ENCODE measurements around the gene C17orf50. TPM values are rescaled to one million over a fixed set of nuclear protein-coding genes. Genes with fewer than 3 reads are reported as not detected.

The C17orf50 gene
- total RNA-seq, 1 donor from 2014 or later = not detected

DNA sequence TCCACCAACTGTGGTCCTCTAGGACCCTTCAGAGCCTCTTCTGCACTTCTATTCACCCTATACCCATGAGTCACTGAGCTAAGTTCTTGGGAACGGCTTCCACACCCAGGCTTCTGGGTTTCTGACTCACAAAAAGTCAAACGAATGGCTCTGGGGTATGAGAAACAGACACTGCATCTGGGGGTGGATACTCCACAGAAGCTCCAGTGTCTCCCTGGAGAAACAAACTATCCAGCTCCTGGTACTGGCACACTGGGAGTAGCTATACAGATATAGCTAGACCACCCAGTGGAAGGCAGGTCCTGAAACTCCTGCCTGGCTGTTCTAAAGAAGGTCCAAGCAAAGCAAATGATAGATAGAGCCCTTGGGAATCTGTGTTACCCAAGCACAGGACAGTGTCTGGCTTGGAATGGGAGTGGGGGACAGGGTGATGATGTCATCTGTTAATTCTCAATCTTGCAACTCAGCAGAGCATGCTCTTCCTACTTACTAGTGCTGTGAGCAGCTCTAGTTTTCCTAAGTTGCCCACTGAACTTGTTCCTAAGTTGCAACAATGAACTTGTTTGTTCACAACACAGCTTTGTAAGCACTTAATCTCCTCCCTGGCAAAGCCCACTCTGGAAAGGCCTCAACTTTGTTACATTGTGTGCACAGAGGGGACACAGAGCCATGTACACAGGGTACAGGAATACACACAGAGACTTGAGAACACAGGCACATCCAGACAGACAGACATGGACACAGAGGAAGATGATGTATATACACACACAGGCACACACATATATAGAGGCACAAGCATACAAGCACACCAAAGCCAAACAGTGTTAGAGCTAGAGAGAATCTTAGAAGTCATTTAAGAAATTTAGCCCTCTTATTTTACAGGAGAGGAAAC is 28.0 kb downstream of the C17orf50 start:
- no peaks in the 10 kb centered on the region for H3K9me3 Mint-ChIP-seq (ENCODE audit: low read depth)

DNA sequence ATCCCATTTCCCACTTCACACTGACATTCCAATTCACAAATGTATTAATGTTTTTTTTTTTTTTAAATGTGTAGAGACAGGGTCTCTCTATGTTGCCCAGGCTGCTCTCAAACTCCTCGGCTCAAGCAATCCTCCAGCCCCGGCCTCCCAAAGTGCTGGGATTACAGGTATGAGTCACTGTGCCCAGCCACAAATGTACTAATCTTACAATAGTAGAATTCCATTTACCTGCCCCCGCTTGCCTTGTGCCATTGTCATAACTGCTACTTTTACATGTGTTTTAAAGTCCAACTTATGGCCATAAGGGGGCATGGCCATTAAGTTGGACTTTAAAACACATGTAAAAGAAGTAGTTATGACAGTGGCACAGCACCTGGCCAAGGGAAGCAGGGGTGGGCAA is 30.2 kb downstream of the C17orf50 start:
- Mint-ChIP-seq H3K4me3 (ENCODE audit: low read depth) (no peak overlapping the region), H3K36me3 (ENCODE audit: insufficient read depth) (no peaks in the 10 kb centered on the region), H3K27ac (no peak overlapping the region), H3K9me3 (ENCODE audit: low read depth) (no peaks in the 10 kb centered on the region), H3K4me1 (ENCODE audit: low read depth) (peaks cover 5% of the 10 kb centered on the region), H3K27me3 (peaks cover 65% of the 10 kb centered on the region)
- no peak for DNase-seq (ENCODE audit: low spot score, unreplicated experiment)
- TF ChIP-seq, protein P1, sequence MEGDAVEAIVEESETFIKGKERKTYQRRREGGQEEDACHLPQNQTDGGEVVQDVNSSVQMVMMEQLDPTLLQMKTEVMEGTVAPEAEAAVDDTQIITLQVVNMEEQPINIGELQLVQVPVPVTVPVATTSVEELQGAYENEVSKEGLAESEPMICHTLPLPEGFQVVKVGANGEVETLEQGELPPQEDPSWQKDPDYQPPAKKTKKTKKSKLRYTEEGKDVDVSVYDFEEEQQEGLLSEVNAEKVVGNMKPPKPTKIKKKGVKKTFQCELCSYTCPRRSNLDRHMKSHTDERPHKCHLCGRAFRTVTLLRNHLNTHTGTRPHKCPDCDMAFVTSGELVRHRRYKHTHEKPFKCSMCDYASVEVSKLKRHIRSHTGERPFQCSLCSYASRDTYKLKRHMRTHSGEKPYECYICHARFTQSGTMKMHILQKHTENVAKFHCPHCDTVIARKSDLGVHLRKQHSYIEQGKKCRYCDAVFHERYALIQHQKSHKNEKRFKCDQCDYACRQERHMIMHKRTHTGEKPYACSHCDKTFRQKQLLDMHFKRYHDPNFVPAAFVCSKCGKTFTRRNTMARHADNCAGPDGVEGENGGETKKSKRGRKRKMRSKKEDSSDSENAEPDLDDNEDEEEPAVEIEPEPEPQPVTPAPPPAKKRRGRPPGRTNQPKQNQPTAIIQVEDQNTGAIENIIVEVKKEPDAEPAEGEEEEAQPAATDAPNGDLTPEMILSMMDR (IDR thresholded peaks at IDR 0.05; ENCODE audit: unreplicated experiment) = no peak

More for the DNA sequence above, 28.0 kb downstream of the C17orf50 start:
- peaks cover 5% of the 10 kb centered on the region for H3K4me1 Mint-ChIP-seq (ENCODE audit: low read depth)
- H3K36me3 Mint-ChIP-seq (ENCODE audit: insufficient read depth) = no peaks in the 10 kb centered on the region
- TF ChIP-seq, protein P1 (IDR thresholded peaks at IDR 0.05; ENCODE audit: unreplicated experiment) = no peak
- peak overlapping the region; percentile 13 for H3K27ac Mint-ChIP-seq
- no peak for DNase-seq (ENCODE audit: low spot score, unreplicated experiment)
- peaks cover 48% of the 10 kb centered on the region for H3K27me3 Mint-ChIP-seq
- H3K4me3 Mint-ChIP-seq (ENCODE audit: low read depth) = no peak overlapping the region

- no peak overlapping the region for H3K4me3 Mint-ChIP-seq (ENCODE audit: low read depth)
- no peak overlapping the region for H3K27ac Mint-ChIP-seq
- H3K36me3 Mint-ChIP-seq (ENCODE audit: insufficient read depth) = no peaks in the 10 kb centered on the region
- peaks cover 5% of the 10 kb centered on the region for H3K4me1 Mint-ChIP-seq (ENCODE audit: low read depth)
- TF ChIP-seq, protein P1 (IDR thresholded peaks at IDR 0.05; ENCODE audit: unreplicated experiment) = no peak
- peaks cover 72% of the 10 kb centered on the region for H3K27me3 Mint-ChIP-seq
- no peak for DNase-seq (ENCODE audit: low spot score, unreplicated experiment)
- no peaks in the 10 kb centered on the region for H3K9me3 Mint-ChIP-seq (ENCODE audit: low read depth)
Observed at GRCh38 chr17:35791681-35792350, 31.1 kb downstream of the C17orf50 start.

DNA sequence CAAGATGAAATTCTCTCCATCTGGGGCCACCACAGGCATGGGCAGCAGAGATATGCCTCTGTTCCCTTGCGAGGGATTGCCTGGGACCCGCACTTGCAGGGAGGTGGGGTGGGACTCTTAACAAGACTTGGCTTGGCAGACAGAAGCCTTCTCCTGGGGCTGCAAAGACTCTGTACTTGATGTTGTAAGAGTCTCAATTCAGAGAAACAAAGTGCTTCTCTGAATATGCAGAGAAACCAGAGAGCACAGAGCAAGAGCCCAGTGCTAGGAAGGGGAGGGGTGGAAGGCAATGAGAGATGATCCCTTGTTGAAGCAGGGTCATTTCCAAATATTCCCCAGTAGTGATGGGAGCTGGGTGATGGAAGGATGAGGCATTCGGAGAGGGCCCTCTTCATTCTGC is 32.6 kb downstream of the C17orf50 start:
- Mint-ChIP-seq H3K36me3 (ENCODE audit: insufficient read depth) (no peaks in the 10 kb centered on the region), H3K27ac (no peak overlapping the region), H3K9me3 (ENCODE audit: low read depth) (no peaks in the 10 kb centered on the region), H3K27me3 (peaks cover 78% of the 10 kb centered on the region), H3K4me1 (ENCODE audit: low read depth) (peaks cover 3% of the 10 kb centered on the region), H3K4me3 (ENCODE audit: low read depth) (no peak overlapping the region)
- no peak for DNase-seq (ENCODE audit: low spot score, unreplicated experiment)
- TF ChIP-seq, protein P1 (IDR thresholded peaks at IDR 0.05; ENCODE audit: unreplicated experiment) = no peak

DNA sequence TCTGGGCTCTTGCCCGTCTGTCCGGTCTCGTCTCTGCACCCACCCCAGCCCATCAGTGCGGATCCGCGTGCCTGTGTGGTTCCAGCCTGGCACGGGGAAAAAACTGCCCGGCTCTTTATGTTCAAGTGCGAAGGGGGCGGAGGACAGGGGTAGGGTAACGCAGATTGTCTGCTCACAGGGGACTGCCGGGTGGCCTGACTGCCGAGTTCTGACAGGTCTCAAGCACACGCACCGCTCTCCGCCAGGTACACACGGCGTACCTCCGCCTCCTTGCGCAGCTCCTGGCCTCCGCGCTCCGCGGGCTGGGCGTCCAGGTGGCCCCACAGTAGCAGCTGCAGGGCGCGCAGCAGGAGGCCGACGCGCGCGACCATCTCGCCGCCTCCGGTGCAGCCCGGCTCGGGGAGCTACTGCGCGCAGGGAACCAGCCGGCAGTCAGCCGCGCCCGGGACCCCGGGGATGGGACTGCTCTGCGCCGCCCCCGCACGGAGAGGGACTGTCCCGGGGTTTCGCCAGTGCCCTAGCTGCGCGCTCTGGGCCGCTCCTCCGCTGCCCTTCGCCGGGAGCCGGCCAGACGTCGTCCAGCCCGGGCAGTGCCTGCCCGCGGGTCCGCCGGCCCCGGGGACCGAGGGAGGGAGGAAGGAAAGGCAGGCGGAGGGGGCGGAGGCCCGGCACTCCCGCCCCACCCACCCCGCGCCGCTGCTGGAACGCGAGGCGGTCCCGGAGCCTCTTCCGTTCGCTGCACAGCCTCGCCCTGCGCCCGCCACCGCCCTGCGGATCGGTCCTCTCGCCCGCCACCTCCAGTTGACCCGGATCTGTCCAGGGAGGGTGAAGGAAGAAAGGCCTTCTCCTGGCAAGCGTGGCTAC is 34.6 kb downstream of the C17orf50 start, which contains the start of gene MMP28:
TSS of gene MMP28 (minus strand) at position 635 of the 864 bp plus-strand sequence. CDS start at position 371, 264 bp downstream.
- TF ChIP-seq, protein P1 (IDR thresholded peaks at IDR 0.05; ENCODE audit: unreplicated experiment) = no peak
- DNase-seq (ENCODE audit: low spot score, unreplicated experiment) = peak; percentile 32
- Mint-ChIP-seq H3K27ac (no peak within 1 kb of the TSS), H3K4me3 (ENCODE audit: low read depth) (peak within 1 kb of the TSS; percentile 50), H3K4me1 (ENCODE audit: low read depth) (no peaks in the 10 kb centered on the region), H3K27me3 (peaks cover 86% of the 10 kb centered on the region), H3K9me3 (ENCODE audit: low read depth) (no peaks in the 10 kb centered on the region), H3K36me3 (ENCODE audit: insufficient read depth) (no peaks in the 10 kb centered on the region)
